HG02970 (cell line): ENCODE measurements around the gene PON3.
A peak's percentile ranks its signal among the peaks of the same experiment; 100 is the strongest.

Source experiments
- ATAC-seq: cut with Tn5 transposase; IDR thresholded peaks from one replicate; pipeline ENCODE4 v1.9.1; 2021; ENCODE audit warnings: mild to moderate bottlenecking, moderate library complexity, moderate number of reproducible peaks; ENCODE audit not compliant: unreplicated experiment, low FRiP score

PON3 gene

GRCh38 chr7:95316588-95316987 is 79.6 kb downstream of the PON3 start:
- ATAC-seq: peak; percentile 74

GRCh38 chr7:95312561-95312960 is 83.6 kb downstream of the PON3 start:
- no peak for ATAC-seq

- ATAC-seq: no peak
These were observed 84.8 kb downstream of the PON3 start for GRCh38 chr7:95311389-95311788.

- ATAC-seq: no peak
These were observed 86.2 kb downstream of the PON3 start for GRCh38 chr7:95309951-95310350.
